CD4-positive, alpha-beta T cell treated with Interleukin-12 subunit alpha and Interleukin-12 subunit beta, for 1 hour (primary cell): ENCODE measurements around the gene CCNQ.
A peak's percentile ranks its signal among the peaks of the same experiment; 100 is the strongest.

Source experiments
- DNase-seq: peaks from one replicate; pipeline ENCODE4 v3.0.0-alpha.2; 2020

The CCNQ gene

DNA sequence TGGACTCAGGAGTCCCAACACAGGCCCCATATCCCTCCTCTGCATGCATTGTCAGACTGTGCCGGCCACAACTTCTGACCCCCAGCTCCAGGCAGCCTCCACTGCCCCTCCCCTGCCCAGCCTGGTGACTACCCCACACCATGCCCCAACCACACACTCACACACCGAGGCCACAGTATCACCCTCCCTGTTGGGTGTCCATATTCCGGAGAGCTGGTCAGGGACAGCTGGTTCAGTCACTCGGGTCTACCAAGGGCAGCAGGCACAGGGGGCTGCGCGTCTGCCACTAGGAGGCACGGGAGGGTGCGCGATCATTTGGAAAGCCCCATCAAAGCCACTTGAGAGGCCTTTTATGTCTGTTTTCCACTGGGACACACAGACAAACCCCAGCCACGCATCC lies 26.3 kb downstream of the CCNQ start:
- no peak for DNase-seq

DNA sequence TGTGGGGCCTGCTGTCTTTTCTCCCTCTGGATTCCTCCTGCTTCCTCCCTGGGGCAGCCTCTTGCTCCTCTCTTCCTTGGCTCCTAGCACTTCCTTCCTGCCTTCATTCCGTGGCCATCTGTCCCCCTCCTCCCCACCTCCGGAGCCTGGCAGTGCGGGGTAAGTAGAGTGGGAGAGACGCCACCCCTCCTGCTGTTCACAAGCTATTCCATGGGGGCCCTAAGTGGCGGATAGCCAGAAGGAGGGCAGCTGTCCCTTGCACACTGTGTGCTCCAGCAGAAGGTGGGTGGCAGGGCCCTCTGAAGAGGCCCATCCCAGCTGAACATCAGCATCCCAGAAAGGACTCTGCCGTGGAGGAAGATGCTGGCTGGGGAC lies 27.4 kb downstream of the CCNQ start:
- no peak for DNase-seq

DNA sequence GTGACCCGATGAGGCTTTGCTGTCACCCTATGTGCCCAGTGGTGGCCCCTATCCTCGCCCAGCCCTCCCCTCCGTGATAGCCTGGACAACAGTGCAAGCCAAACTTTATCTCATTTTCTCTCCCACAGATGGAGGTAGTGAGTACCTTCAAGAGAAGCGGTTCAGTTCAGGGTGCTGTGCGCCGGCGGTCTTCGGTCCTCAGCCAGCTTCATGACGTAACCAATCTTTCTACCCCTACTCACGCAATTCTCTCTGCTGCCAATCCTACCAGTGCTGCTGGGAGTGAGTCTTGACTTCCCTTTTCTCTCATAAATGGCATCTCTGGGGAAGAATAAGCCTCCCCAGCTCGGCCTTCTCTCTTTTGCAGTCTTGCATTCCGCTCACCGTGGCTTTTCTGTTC lies 29.5 kb downstream of the CCNQ start:
- no peak for DNase-seq

GRCh38 chrX:153568451-153569011 lies 30.4 kb downstream of the CCNQ start:
- DNase-seq: no peak

DNA sequence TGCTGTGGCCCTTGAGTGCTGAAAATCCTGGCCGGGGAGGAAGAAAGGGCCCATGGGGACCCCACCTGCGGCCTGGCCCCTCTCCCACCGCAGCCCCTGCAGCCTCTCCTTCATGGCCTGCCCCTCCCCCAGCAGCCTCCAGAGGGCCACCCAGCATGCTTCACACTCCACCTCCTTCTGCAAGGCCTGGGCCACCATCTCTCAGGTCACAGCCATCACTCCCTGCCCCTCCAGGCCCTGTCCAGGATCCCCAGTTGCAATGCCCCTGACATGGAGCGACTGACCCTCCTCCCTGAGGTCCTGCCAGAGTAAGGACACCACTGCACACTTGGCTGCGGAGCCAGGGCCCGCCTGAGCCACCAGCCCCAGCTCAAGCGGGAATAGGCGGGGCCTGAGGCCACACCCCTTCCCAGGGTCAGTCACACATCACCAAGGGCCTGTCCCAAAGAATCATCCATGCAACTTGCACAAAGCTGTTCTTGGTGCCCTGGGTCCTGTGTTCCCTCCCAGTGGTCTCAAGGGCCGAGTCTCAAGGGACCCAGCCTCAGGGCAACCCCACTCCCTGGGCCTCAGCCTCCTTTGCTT lies 32.9 kb downstream of the CCNQ start:
- no peak for DNase-seq

DNA sequence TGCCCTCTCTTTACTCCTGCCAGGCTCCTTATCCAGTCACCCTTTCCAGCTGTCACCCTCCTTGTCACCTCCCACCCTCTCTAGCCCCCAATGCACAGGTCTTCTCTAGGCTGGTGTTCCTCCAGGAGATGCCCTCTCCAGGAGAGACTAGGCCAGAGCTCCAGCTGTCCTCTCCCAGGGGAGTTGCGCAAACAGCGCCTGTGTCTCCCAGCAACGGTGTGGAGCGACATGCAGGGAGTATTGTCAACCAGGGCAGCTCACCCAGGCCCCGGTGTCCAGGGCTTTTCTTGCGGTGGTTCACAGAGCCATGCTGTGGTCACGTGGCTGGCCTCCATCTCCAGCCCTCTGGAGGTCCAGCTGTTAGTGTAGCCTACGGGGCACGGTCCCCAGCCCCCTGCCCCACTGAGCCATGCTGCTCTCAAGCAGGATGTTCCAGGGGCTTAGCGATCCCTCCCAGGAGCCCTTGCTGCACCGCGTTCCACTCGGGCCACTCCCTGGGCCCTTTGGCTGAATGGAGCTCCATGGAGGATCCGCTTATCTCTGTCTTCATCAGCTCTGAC lies 34.8 kb downstream of the CCNQ start:
- no peak for DNase-seq

- no peak for DNase-seq
Observed at GRCh38 chrX:153562546-153562945, 36.4 kb downstream of the CCNQ start.

GRCh38 chrX:153561337-153561736 lies 37.6 kb downstream of the CCNQ start:
- DNase-seq: no peak

DNA sequence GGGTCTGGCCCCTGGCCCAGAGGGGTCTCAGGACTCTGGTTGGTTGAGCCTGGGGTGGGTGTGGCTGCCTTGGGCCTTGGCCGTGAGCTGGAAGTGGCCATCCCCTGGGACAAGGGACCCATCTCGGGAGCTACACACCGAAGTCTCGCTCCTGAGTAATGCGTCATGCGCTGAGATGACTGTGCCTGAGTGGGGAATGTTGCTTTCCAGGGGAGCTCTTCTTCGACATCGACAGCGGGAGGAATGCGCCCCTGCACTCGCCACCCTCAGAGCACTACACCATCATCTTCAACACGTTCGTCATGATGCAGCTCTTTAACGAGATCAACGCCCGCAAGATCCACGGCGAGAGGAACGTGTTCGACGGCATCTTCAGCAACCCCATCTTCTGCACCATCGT lies 38.5 kb downstream of the CCNQ start:
- no peak for DNase-seq

- DNase-seq: no peak
Observed at GRCh38 chrX:153560000-153560399, 38.9 kb downstream of the CCNQ start.

DNA sequence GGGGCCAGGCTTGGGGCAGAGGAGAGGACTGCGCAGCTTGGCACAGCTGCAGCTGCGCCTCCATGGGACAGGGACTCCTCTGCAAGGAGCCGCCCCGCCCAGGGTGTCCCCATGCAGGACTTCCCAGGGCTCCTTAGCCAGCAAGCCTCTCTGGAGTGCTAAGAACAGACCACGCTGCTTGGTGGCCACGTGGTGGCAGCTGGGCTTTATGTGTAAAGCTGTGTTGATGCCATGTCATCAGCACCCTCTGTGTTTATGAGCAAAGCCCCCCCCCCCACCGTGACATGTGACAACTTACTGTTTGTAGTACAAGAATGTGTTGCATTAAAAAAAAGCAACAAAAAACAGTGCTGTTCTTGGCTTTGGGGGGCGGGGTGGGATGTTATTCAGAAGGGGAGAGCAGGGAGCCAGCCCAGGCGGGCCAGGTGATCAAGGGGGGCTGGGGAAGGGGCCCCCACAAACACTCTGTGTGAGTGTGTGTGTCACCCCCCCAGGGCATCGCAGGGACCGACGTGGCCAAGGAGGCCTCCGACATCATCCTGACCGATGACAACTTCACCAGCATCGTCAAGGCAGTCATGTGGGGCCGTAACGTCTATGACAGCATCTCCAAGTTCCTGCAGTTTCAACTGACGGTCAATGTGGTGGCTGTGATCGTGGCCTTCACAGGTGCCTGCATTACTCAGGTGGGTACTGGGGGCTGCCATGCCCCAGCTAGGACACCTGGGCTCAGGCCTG lies 41.2 kb downstream of the CCNQ start:
- no peak for DNase-seq

GRCh38 chrX:153556767-153557166 lies 42.2 kb downstream of the CCNQ start:
- DNase-seq: no peak

GRCh38 chrX:153554519-153555167 lies 44.3 kb downstream of the CCNQ start:
- DNase-seq: peak; percentile 64

- DNase-seq: no peak
Observed at GRCh38 chrX:153551135-153551534, 47.8 kb downstream of the CCNQ start.

DNA sequence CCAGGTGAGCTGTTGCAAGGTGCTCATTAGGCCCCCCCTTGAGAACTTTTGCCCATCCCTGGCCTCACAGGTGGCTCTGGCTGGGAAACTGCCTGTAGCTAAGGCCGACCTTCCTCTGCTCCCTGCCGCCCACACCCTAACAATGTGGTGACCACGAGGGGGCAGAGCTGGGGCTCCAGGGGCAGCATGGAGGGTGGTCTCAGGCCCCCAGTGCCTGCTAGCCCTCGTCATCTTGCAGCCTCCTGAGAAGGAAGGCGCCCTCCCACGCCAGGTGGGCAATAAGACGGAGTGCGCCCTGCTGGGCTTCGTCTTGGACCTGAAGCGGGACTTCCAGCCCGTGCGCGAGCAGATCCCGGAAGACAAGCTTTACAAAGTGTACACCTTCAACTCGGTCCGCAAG lies 49.1 kb downstream of the CCNQ start:
- no peak for DNase-seq

DNA sequence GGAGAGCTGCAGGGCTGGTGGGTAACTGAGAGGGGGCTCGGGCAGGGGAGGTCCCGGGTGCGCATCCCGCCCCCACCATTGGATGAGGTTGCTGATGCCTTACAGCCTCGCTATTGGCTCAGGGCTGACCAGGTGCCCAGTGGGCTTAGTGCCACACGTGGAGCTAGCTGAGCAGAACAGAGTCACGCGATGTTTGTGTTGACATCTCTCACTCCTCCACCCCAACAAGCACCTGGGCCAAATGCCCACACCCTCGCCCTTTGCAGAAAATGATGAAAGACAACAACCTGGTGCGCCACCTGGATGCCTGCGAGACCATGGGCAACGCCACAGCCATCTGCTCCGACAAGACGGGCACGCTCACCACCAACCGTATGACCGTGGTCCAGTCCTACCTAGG lies 49.7 kb downstream of the CCNQ start:
- no peak for DNase-seq

DNA sequence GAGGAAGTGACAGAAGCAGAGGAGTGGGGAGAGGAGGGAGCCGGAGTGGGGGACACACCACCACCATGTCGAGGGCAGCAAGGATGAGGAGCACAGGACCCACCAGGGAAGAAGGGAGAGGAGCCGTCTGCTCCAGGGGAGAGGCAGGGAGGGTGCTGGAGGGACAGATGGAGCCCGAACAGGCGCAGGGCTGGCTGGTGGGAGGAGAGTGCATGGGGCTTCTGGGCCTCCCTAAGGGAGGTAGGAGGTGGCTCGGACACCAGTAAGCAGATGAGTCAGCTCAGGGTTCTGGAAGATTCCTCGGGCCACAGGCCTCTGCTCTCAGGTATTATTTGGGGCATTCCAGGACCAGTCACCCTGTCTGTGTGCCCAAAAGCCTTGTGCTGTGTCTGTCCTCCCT lies 51.7 kb downstream of the CCNQ start:
- DNase-seq: no peak

DNA sequence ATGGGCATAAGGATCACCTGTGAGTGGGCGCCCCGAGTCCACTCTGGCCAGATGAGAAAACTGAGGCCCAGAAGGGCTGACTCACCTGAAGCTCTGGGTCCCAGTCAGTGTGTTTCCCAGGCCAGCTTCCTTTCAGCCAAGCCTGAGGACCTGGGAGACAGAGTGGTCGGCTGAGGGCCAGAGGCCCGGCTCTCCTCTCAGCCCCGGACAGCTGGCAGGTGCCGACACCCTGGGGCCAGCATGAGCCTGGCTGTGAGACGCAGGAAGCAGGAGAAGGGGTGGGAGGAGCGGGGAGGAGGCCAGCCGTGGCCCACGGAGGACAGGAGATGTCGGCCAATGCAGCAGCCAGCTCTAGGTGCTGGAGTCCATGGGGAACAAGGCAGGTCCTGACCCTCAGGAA lies 52.6 kb downstream of the CCNQ start:
- no peak for DNase-seq

- DNase-seq: no peak
Observed at GRCh38 chrX:153544727-153545126, 54.2 kb downstream of the CCNQ start.

GRCh38 chrX:153539979-153540358 lies 59.0 kb downstream of the CCNQ start:
- no peak for DNase-seq

- peak; percentile 55 for DNase-seq
Observed at GRCh38 chrX:153539171-153539978, 59.6 kb downstream of the CCNQ start.

DNA sequence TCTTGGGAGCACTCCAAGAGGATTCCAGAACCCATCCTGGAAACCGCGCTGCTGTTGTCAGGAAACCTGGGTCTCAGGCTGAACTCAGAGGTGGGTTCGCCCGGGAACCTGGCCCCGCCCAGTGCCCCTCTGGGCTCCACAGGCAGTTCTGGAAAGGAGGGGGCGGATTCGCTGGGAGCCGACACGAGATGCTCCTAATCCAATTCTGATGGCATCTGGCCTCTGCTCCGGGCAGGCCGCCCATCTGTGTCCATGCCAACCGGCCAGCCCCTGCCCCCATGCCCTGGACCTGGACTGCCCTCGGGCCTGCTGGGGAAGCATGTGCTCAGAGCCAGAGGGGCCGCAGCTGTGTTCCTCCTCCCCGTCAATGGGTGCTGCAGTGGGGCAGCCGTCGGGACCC lies 60.5 kb downstream of the CCNQ start:
- DNase-seq: no peak
